Measurements from ENCODE around the gene CLEC16A.

Gene CLEC16A

GRCh38 chr16:11112723-11113348, 168.5 kb downstream of the CLEC16A start:
- DNase-seq: no peak

DNA sequence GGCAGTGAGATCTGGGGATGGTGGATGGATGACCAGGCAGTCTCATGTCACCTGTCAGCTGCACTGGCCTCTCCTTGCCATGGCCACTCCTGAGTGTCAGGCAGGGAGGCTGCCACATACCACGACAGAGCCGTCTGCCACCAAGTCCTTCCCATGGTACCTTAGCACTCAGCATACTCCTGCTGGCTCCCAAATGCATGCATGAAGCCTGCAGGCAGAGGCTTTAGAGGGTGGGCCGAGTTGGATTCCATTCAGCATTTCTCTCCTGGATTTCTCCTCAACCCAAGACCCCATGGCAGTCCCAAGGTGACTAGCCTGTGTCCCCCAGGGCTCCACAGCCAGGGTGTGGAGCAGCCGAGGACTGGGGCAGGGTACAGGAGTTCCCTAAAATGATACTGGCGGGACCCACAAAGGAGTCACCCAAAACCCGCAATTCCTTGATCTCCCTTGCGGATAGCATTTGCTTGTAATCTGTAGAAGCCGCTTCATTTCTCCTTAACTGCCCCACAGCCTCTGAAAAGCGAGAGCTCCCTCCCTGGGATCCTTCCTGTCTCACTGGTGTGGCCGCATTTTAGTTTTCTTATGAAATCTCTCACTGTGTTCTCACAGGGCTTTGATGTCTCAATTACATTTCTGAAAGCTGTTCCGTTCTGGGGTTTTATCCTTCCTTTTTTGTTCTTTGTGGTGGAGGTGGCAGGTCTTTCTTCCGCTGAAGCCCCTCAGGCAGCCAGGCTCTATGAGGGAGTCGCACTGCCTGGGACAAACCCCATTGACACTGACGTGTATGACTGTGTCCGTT, 170.2 kb downstream of the CLEC16A start:
- DNase-seq: no peak

DNA sequence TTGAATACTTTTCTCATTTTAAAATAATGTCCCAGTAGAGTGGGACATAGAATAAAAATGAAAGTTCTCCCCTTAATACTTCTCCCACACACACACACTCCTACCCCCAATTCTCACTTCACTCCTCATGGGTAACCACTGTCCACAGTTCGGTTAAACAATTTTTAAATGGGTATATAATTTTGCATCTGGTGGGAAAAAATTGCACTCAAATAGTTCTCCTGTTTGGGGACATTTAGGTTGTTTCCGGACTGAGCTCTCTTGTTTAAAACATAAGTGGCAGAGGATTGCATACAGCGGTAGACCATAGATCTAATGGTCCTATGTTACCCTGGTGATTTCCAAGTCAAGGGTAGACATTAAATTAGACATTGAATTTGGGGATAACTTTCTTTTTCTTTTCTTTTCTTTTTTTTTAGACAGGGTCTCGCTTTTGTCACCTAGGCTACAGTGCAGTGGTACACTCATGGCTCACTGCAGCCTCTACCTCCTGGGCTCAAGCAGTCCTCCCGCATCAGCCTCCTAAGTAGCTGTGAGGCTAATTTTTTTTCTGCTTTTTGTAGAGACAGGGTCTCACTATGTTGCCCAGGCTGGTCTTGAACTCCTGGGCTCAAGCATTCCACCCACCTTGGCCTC, 173.3 kb downstream of the CLEC16A start:
- DNase-seq: no peak

DNA sequence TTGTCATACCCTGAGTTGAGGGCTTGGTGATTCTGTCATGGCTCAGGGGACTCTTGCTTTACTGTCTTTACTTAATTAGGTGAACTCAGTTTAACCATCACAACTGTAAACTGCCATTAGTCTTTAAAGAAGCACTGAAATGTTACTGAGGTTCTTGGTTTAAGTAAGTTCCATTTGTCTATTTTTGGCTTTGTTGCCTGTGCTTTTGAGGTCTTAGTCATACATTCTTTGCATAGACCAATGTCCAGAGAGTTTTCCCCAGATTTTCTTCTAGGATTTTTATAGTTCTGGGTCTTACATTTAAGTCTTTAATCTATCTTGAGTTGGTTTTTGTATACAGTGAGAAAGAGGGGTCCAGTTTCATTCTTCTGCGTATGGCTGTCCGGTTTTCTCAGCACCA, 174.1 kb downstream of the CLEC16A start:
- DNase-seq: no peak

DNA sequence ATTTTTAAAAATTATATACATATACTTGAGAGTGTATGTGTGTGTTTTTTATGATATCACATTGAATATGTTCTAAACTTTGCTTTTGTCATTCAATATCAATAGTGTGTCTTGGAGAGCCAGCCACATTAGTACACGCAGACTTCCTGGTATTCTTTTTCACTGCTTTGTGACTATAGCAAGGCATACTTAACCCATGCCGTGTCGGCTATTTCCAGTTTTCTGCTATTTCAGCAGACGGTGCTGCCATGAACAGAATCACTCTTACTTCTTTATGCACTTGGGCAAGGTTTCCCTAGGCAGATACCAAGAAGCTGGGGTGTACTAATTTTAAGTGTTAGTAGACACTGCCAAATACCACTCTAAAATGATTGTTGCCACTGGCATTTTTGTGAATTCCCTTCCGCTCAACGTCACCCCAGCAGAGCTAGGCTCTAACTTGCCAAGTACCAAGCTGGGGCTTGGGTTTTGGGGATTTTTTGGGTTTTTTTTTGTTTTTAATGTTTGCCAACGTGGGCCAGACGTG, 176.8 kb downstream of the CLEC16A start:
- no peak for DNase-seq

DNA sequence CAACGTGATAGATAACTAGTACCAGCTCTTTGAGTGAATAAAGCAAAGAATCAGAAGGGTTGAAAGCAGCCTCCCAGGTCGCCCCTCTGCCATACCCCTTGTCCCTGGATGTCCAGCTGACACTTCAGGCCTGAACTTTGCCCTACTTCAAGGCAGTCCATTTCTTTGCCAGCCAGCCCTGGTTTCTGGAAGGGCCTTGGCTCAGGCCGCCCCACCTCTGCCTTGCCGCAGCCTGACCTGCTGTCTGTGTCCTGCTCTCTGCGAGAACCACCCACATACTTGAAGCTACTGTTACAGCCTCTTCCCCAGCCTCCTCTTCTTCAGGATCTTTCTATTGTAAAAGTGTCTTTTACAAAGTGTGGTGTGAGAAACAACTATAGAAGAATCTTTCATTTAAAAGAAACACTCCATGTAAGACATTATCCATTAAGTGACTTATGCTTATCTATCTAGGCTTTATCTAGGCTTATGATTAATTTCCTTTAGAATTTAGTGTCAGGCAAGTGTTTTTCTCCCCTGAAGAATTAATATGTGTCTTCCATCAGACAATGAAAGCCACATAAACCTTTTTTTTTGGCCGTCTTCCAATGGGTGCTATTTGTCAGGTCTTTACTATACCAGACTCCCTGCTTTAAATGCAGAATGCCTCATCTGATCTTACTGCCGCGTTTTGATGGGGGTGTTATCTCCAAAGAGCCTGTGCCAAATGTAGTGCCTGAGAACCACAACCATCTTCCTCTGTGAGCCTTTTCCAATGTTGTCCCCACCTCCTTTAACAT, 177.7 kb downstream of the CLEC16A start:
- no peak for DNase-seq

DNA sequence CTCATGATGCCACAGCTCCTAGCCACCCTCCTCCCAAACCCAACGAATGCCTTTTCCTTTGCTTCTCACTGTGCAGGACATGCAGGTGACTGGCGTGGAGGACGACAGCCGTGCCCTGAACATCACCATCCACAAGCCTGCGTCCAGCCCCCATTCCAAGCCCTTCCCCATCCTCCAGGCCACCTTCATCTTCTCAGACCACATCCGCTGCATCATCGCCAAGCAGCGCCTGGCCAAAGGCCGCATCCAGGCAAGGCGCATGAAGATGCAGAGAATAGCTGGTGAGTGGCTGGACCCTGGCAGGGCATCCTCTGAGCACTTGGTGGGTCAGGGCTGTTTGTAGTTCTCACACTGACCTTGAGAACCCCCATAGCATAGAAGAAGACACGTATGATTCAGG, 179.3 kb downstream of the CLEC16A start:
- DNase-seq: no peak

GRCh38 chr16:11125936-11126335, 181.6 kb downstream of the CLEC16A start:
- DNase-seq: no peak

- no peak for DNase-seq
Observed at GRCh38 chr16:11126399-11127054, 182.2 kb downstream of the CLEC16A start.

GRCh38 chr16:11127610-11128195, 183.3 kb downstream of the CLEC16A start:
- DNase-seq: no peak

- no peak for DNase-seq
Observed at GRCh38 chr16:11128211-11129141, 184.1 kb downstream of the CLEC16A start.

- DNase-seq: no peak
Observed at GRCh38 chr16:11129378-11129781, 185.0 kb downstream of the CLEC16A start.

GRCh38 chr16:11130978-11131665, 186.8 kb downstream of the CLEC16A start:
- DNase-seq: no peak

GRCh38 chr16:11131706-11132105, 187.3 kb downstream of the CLEC16A start:
- DNase-seq: peak in 20 of 56 donors; percentile 3 to 46 (median 18)

DNA sequence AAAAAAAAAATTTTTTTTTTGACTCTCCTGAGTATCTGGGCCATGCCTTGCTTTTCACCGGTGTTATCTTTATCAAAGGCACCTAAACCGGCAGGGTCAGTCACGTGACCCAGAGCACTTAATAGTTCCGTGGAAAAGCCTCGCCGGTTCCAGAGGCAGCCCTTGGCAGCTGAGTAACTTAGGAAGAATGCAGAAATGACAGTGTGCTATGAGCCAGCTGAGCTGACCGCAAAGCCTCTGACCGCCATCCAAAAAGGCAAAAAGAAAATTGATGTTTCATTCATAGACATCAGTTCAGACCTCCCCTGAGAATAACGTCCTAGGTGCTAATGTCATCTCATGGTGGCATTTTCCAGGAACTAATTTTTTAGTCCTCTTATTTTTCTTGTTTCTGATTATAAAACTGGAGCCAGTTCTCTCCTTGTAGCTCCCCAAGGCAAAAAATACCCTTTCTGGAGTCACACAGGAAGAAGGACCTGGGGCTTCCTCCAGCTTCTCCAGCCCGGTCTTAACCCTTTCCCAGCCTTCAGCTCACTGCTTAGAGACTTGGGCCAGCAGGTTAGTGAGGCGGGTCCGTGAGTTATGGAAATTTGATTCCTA, 189.1 kb downstream of the CLEC16A start:
- DNase-seq: peak in 8 of 56 donors; percentile 3 to 50 (median 30)

GRCh38 chr16:11134722-11135463, 190.5 kb downstream of the CLEC16A start:
- peak in 4 of 56 donors; percentile 10 to 30 (median 17) for DNase-seq

- DNase-seq: no peak
Observed at GRCh38 chr16:11135464-11135973, 191.2 kb downstream of the CLEC16A start.

Data from nucleus accumbens (tissue), 56 donors.